Right lung (tissue), 5 donors: ENCODE data around the gene ATP6V1G2. TPM values are rescaled to one million over a fixed set of nuclear protein-coding genes. Genes with fewer than 3 reads are reported as not detected.

Source experiments
- polyA plus RNA-seq, 5 donors: library from polyadenylated mRNA; unstranded; fragments of 120-200 nt; gene quantifications; one replicate each; pipeline versions ENCODE4 v1.2.1 to v1.2.3, GENCODE V29; 2013; ENCODE audit warnings: inconsistent platforms in 1 of 5, low replicate concordance in 1 of 5; ENCODE audit not compliant: insufficient read length in 5 of 5, insufficient read depth in 1 of 5

The ATP6V1G2 gene
- polyA plus RNA-seq, 5 donors, result 2.6 to 6.4 (median 4.1) TPM

Other genes starting within 250 kb of the ATP6V1G2 start
- 100 to 1,000 TPM; 302 to 419 (median 365) TPM for gene HLA-B, start 189.4 kb downstream of the ATP6V1G2 start, polyA plus RNA-seq
- gene MICA, start 143.0 kb downstream of the ATP6V1G2 start, polyA plus RNA-seq, result 10 to 100 TPM; 12.8 to 16.5 (median 15.5) TPM
- gene MICB, start 48.5 kb downstream of the ATP6V1G2 start, polyA plus RNA-seq, result 1 to 10 TPM in 4 of 5 donors, under 1 TPM in 1; 0.75 to 3.3 (median 1.8) TPM
- gene MCCD1, start 17.6 kb downstream of the ATP6V1G2 start, polyA plus RNA-seq, result under 1 TPM in 1 of 5 donors, not detected in 4; 0.16 TPM
- 100 to 1,000 TPM; 573 to 737 (median 621) TPM for gene DDX39B, start 4.6 kb downstream of the ATP6V1G2 start, polyA plus RNA-seq
- gene NFKBIL1, start 1.0 kb upstream of the ATP6V1G2 start, polyA plus RNA-seq, result 10 to 100 TPM; 16.7 to 26.2 (median 20.0) TPM
- under 1 TPM; 0.16 to 0.52 (median 0.35) TPM for gene LTA, start 25.7 kb upstream of the ATP6V1G2 start, polyA plus RNA-seq
- under 1 TPM in 4 of 5 donors, not detected in 1; 0.21 to 0.48 (median 0.23) TPM for gene TNF, start 29.0 kb upstream of the ATP6V1G2 start, polyA plus RNA-seq
- 1 to 10 TPM; 2.4 to 4.7 (median 2.5) TPM for gene LTB, start 35.8 kb upstream of the ATP6V1G2 start, polyA plus RNA-seq
- 1 to 10 TPM; 5.4 to 9.2 (median 6.6) TPM for gene LST1, start 39.7 kb upstream of the ATP6V1G2 start, polyA plus RNA-seq
- gene NCR3, start 46.4 kb upstream of the ATP6V1G2 start, polyA plus RNA-seq, result under 1 TPM in 4 of 5 donors, not detected in 1; 0.21 to 0.73 (median 0.39) TPM
- gene AIF1, start 68.6 kb upstream of the ATP6V1G2 start, polyA plus RNA-seq, result 10 to 100 TPM; 18.6 to 25.9 (median 21.7) TPM
- 100 to 1,000 TPM; 128 to 193 (median 141) TPM for gene PRRC2A, start 74.1 kb upstream of the ATP6V1G2 start, polyA plus RNA-seq
- gene BAG6, start 106.1 kb upstream of the ATP6V1G2 start, polyA plus RNA-seq, result 100 to 1,000 TPM; 171 to 262 (median 214) TPM
- 10 to 100 TPM in 1 of 5 donors, 1 to 10 TPM in 4; 4.5 to 12.0 (median 6.3) TPM for gene APOM, start 109.3 kb upstream of the ATP6V1G2 start, polyA plus RNA-seq
- 10 to 100 TPM; 15.3 to 19.6 (median 16.6) TPM for gene C6orf47, start 114.2 kb upstream of the ATP6V1G2 start, polyA plus RNA-seq
- gene GPANK1, start 118.4 kb upstream of the ATP6V1G2 start, polyA plus RNA-seq, result 10 to 100 TPM; 17.9 to 23.6 (median 21.5) TPM
- gene CSNK2B, start 119.5 kb upstream of the ATP6V1G2 start, polyA plus RNA-seq, result 100 to 1,000 TPM; 172 to 193 (median 189) TPM
- gene LY6G5B, start 123.4 kb upstream of the ATP6V1G2 start, polyA plus RNA-seq, result 10 to 100 TPM; 24.1 to 40.6 (median 31.2) TPM
- 1 to 10 TPM; 2.7 to 5.0 (median 4.4) TPM for gene LY6G5C, start 134.5 kb upstream of the ATP6V1G2 start, polyA plus RNA-seq
- 10 to 100 TPM; 48.7 to 64.2 (median 59.9) TPM for gene ABHD16A, start 156.7 kb upstream of the ATP6V1G2 start, polyA plus RNA-seq
- gene LY6G6F, start 160.3 kb upstream of the ATP6V1G2 start, polyA plus RNA-seq, result 1 to 10 TPM in 3 of 5 donors, under 1 TPM in 1, not detected in 1; 0.88 to 1.5 (median 1.2) TPM
- under 1 TPM in 3 of 5 donors, not detected in 2; 0.48 to 0.88 (median 0.80) TPM for gene LY6G6D, start 168.7 kb upstream of the ATP6V1G2 start, polyA plus RNA-seq
- gene LY6G6C, start 175.1 kb upstream of the ATP6V1G2 start, polyA plus RNA-seq, result under 1 TPM; 0.39 to 0.93 (median 0.65) TPM
- 1 to 10 TPM; 2.4 to 3.8 (median 3.0) TPM for gene MPIG6B, start 176.8 kb upstream of the ATP6V1G2 start, polyA plus RNA-seq
- 100 to 1,000 TPM; 137 to 213 (median 159) TPM for gene DDAH2, start 182.7 kb upstream of the ATP6V1G2 start, polyA plus RNA-seq
- gene CLIC1, start 189.9 kb upstream of the ATP6V1G2 start, polyA plus RNA-seq, result 100 to 1,000 TPM; 265 to 287 (median 272) TPM
- 10 to 100 TPM; 27.3 to 45.6 (median 29.6) TPM for gene MSH5, start 193.4 kb upstream of the ATP6V1G2 start, polyA plus RNA-seq
- 10 to 100 TPM in 1 of 5 donors, 1 to 10 TPM in 4; 6.6 to 12.2 (median 8.2) TPM for gene SAPCD1, start 216.0 kb upstream of the ATP6V1G2 start, polyA plus RNA-seq
- gene VWA7, start 230.7 kb upstream of the ATP6V1G2 start, polyA plus RNA-seq, result 1 to 10 TPM; 1.6 to 3.7 (median 2.0) TPM
- 10 to 100 TPM; 32.5 to 52.1 (median 38.9) TPM for gene VARS1, start 249.1 kb upstream of the ATP6V1G2 start, polyA plus RNA-seq